Left forelimb (tissue), 1 donor: ENCODE results near the gene SH3YL1.

Experiments
- DNase-seq: peaks from one replicate; pipeline ENCODE4 v3.0.0-alpha.2; 2018; ENCODE audit warnings: low spot score

Gene SH3YL1

DNA sequence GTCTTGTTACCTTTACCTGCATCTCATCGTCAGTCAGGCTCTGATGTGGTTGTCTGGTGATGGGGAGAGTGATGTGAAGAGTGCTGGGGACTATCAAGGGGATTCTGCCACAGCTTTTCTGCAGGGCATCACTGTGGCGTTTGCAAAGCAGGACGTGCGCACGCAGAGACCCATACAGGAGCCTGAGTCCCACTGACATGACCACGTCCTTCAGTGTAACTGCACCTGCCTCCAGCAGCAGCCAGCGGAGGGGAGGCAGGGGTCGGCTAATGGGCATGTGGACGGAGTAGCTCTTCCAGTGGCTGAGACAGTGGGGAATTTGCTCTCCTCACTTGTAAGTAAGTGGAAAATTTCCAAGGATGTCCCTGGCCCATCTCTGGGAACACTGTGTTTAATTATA lies 17.5 kb upstream of the SH3YL1 start:
- DNase-seq, result no peak

DNA sequence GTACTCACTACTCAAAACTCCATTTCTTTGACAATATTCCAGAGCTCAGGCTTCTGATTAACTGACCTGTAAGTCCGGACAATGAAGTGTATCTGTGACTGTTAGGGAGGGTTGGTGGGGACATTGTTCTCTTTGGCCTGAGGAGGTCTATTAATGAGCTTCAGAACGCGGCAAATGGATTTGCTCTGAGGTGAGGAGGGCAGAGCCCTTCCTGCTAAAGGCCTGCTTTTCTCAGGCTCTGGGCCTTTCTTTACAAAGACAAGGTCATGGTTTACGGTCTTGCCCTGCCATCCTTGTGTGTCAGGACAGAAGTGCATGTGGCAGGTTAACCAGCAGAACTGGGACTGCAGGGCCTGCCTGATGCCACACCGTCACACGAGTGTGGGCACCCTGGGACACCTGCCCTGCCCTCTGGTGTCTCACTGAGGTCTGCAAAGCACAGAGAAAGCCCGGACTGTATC lies 16.8 kb upstream of the SH3YL1 start:
- DNase-seq, result no peak

DNA sequence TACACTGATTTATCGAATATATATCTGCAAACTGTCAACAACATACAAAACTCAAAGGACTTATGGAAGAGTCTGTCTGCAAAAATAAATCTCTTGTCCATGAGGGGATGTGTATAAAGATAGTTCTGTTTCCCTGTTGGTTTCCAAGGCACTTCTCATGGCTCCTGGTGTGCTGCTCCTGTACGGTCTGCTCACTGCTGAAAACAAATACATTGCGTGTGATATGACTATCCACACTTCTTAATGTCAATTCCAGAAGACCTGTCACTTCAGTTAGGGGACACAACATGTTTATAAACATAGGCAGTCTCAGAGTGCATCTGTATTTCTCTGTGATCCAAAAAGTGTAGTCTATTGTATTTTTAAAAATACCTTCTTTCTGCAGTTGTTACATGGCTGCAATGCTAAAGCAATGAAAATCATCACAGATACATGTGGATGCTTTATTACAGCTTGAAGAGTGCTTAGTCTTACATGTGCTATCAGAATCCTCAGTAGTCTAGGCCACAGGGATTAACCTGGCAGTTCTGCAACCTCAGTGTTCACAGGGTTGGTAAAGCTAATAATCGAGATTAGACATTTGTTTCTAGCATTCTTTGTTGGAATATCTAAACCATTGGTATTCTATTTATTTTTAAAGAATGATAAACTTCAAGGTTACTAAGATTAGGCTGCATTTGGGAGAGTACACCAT lies 16.3 kb upstream of the SH3YL1 start:
- DNase-seq, result no peak

DNA sequence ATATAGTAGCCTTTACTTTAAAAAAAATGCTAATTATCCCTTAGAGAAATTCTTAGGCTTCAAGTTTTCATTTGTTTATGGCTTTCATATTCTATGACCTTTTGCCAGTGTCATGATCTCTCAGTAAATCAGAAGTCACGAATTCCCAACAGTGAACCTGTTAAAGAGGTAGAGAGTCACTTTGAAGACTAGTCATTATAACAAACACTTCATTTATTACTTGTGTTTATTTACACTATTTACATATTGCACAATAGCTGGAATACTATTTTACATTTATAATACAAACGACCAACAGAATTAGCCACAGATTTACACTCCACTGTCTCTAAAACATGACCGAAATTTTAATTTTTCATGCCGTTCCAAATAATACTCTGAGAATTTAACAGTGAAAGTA lies 15.5 kb upstream of the SH3YL1 start:
- no peak for DNase-seq

DNA sequence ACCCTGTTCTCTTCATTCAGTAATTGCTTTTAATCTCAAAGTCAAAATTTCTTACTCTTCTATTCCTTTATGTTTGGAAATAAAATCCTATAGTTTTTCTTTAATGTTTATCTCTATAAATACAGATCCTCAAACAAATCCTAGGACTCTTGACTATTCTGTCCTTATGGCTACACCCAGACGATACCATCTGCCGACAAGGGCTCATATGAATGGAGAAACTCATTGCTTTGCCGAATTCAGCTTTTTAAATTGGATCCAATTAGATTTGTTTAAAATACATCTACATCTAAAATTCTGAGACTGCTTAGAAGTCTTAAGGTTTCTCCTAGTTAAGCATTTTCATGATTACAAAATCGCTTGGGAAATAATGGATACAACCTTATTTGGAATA lies 15.1 kb upstream of the SH3YL1 start:
- no peak for DNase-seq

DNA sequence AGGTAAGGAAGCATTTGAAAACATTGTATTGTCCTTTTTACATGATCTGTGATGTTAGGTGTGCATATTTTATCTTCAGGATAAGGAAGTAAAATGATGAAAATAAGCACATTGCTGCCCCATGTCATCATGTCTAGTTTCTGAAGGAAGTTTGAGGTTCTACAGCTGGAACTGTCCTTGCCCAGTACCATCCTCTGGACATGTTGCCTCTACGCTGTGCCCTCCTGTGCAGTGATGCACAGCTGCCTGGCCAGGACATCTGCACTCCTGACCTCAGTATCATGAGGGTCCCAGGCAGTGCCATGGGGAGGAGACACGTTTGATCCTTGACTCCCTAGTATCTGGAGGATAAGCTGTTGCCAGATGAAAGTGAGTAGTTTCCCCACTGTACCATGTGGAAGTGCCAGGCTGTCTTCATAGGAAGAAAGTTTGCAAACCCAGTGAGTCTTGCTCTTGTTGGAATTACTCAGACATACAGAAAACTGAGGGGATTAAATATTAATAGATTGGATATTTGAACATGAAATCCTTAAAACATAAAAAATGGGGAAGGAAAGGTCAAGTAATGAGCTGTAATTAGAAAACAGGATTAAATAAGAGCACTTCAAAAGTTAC lies 14.6 kb upstream of the SH3YL1 start:
- no peak for DNase-seq

DNA sequence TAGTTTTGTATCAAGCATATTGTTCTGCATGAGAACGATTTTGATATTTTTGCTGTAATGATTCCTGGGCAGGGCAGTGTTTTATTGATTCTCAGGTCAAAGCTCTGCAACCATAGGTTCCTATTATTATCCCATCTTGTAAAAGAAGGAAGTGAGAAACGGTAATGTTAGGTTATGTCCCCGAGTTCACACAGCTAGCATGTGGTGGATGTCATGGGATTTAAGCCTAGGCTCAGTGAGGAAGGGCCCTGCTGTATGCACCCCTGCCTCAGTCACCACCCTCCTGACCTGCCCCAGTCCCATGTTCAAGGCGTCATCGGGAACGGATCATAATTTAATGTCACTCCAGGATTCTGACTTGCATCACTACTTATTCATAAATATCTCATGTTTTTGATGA lies 11.6 kb upstream of the SH3YL1 start:
- DNase-seq, result no peak

DNA sequence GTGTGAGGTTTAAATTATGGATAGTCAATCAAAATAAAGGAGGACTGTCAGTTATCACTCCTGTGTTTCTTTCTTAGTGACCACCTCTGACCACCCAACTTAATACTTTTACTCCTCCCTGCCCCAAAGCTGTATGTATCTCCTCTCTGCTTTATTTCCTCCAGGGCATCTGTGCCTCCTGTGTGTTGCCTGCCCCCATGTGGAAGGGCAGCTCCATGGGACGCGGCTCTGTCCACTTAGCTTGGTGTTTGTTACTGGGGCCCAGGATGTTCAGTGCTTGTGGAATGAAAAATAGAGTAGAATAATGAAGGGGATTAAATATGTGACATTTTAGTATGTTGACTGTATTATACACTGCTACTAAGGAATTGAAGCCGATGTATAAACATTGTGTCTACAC lies 10.7 kb upstream of the SH3YL1 start:
- DNase-seq, result no peak

DNA sequence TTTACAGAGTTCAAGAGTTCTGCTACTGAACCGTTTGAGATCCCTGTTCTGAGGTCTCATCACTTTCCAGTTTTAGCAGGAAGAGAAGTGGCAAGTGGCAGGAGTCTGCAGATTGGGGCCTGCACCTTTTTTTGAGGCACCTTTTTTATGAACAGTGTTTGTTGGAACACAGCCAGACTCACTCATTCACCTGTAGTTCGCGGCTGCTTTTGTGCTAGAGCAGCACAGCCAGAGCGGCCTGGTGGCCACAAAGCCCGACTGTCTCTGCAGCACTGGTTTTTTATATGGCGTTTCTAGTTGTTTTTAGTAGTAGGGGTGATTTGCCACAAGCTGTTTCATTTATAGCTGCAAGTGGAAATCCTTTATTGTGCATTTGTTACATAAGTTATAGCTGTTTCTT lies 9.5 kb upstream of the SH3YL1 start:
- no peak for DNase-seq

DNA sequence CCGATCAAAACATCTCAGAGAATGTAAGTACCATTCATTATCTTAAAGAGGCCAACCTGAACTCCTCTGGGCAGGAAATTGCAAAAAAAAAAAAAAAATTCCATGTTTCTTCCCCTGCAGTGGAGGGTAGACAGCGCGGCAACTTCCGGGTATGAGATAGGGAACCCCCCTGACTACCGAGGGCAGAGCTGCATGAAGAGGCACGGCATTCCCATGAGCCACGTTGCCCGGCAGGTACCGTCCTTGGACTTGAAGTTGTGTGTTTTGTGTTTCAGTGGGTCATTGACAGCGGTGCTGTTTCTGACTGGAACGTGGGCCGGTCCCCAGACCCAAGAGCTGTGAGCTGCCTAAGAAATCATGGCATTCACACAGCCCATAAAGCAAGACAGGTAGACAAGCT lies 8.1 kb upstream of the SH3YL1 start:
- no peak for DNase-seq

DNA sequence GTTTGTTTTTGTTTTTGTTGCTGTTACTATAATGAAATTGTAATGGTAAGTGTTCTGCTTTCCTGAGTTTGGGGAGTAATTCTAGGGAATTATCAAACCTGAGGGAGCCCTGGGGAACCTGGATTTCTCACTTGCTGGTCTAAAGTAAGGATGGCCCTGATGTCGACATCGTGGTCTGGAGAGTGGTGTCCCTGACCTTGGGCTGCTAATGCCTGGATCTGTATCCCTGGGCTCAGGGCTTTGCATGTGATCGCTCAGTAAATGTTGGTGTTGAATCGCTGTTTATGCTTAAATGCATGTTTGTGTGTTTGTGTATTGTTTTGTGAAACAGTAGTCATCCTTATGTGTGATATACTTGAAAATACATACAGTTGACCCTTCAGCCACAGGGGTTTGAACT lies 7.0 kb upstream of the SH3YL1 start:
- DNase-seq, result no peak

DNA sequence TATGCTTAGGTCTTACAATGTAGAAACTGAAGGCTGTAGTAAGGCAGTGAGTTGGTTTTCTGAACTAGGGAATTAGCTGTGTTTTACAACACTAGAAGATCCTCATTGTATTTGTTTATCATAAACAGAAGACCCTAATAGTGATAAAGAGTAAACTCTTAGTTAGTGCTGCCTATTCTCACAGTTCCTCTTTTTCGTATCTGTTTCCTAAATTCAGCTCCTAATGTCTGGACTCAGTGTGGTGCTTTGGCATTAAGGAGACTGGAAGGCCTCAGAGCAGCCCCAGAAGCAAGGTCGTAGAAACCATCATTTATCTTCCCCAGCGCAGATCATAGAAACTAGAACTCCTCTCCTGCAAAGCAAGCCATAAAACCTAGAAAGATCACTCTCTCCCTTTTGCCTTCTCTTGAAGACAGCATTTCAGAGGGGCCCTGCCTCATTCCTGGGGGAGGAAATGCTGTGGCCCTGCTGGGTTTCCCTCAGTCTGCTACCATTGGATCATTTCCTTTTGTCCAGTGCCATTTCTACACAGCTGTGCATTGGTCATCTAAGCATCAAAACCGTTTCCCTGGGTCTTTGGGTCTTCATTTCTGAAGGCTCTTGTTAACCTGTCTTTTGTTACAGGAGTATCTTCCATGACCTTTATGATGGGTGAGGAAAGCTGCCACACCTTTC lies 5.7 kb upstream of the SH3YL1 start:
- DNase-seq, result no peak

DNA sequence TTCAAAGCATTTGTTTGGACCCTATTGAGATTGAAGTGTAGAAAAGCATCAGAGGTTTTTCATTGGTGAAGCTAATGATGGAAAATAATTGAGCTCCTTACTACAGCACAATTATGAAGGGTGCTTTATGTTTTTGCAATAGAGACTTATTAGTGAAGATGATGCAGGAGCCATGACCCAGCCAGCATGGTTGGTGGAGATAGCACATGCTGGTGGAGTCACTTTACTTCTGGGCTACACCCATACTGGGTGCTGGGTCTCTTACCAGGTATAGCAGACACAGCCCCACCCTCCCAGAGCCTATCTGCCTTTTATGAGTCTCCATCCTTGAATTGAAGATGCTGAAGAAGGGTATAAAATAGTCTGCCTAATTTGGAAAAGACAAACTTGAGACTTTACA lies 4.5 kb upstream of the SH3YL1 start:
- no peak for DNase-seq

DNA sequence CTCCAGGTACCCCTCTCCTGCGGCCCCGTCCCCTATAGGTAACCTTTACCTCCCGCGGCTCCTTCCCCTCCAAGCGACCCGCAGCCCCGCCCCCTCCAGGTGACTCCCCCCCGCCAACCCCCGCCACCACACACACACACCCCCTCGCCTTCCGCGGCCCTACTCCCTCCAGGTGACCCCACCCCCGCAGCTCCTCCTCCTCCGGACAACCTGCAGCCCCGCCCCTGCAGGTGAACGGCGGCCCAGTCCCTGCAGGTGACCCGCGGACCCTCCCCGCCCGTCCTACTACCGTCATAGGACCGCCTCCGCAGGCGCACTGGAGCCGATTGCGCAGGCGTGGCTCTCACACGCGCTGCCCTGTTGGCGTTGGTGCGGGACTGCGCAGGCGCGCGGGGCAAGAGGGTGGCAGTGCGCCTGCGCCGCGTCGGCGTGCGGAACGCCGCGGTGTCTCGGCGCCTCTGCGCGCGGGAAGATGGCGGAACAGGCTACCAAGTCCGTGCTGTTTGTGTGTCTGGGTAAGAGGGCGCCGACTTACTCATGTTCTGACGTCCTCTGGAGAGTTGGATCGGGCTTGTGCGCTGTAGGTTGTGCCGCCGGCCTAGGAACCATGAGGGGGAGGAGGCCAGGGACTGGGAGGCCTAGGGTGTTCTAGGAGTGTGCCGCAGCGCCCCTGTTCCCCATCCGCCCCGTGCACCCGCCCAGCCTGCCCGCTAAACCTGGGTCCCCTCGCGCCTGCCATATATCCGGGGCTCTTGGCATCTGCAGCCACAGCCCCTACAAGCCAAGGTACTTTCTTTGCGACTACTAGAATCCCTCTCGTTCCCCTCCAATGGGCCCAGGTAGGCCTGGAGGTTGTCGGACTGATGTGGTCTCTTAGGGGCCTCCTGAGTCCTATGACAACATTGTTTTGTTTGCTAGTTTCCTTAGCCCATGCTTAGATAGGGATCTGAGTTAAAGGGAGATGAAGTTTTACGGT lies 949 bp upstream of the SH3YL1 start, which contains the start of gene ACP1:
Gene ACP1, plus strand, starts transcription at position 455 of the 976 bp plus-strand sequence. Its CDS starts 18 bp downstream, at position 473.
- peak; percentile 94 for DNase-seq

DNA sequence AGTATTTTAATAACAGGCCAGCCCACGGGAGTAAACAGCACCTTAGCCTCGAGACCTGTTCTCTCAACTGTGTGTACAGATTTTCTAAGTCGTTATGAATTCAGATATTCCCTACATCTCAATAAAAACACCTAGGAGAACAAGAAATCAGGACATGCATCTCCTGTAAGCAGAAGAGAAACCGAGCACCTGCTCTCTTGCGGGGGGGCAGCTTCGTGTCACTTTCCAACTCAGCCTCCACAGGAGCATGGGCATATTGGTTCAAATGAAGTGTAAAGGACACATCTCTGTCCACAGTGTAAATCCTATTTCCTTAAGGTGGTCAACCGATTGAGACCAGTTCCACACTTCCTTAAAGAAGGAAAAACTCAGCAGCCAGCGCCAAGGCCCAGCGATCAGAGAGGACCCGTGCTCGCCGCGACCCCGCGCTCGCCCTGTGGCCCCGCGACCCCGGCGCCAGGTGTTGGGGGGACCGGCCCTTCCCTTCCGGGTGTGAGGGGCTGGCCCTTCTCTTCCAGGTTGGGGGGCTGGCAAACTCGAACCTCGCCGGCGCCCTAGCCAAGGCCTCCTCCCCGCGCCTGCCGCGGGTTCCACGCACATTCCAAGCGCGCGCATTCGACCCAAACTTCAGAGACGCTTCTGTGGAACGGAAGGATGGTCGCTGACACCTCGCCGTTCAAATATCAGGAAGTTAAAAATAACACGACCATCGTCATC lies 652 bp downstream of the SH3YL1 start:
- no peak for DNase-seq

DNA sequence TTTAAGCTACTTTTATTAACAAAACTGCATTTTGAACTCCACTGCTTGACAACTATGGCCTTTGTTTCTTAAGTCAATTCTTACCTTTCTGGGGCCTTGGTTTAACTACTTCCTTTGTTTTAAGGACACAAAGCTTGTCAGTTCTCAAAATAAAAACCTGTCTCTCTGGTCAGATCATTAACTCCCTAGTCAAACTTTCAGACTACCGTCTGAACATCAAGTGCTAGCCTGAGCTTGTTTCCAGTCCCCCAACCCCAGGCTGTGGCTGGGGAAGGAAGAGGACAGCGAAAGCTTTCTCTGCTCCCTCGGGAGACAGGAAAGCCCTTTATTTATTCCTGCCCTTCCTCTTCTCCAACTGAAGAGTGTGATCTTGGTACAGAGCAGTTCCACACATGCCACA lies 1.7 kb downstream of the SH3YL1 start:
- no peak for DNase-seq

DNA sequence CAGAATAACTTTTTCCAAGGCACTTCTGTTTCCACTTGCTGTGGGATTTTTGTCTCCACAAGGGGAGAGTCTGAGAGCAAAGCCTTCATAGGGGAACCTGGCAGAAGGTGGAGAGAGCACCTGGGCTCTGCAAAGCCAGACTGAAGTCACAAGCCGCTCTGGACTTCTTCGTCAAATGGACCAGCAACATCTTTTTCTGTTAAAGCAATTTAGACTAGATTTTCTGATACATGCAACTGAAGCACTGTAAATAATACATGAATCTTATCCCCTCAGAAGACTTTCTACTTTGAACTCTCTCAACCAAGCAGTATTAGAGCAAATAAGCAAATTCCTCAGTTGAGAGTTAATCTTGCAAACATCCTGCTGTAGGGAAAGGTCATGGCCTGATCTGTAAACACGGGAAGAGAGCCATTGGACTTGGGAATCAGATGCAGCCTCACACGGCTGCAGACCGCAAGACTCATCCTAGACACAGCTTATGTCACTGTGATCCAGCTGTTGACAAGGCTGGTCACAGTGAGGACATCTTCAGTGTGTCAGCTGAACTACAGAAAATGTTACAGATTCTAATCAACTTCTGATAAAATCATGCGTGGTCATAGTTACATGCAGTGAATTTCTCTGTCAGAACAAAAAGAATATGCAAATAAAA lies 3.2 kb downstream of the SH3YL1 start:
- no peak for DNase-seq

DNA sequence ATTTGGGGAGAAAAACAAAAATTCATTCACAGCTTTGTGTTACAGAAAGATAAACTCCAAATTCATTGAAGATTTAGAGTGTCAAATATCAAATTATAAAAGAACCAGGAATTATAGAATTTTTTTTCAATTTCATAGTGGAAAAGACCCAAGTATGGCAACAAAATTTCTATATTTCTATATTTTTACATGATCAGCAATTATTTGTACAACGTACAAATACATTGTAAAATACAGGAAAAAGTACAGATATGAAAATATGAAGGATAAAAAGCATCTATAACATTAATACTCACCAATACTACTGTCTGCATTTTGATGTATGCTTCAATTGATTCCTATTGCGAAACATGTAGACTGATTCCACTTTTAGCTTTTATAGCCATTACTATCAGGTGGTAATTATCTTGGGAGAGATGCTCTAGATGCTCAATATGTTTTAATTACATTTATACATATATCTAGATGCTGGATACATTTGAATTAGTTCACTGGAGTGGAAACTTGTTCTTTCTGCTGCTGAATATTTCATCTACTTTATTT lies 4.0 kb downstream of the SH3YL1 start:
- no peak for DNase-seq

DNA sequence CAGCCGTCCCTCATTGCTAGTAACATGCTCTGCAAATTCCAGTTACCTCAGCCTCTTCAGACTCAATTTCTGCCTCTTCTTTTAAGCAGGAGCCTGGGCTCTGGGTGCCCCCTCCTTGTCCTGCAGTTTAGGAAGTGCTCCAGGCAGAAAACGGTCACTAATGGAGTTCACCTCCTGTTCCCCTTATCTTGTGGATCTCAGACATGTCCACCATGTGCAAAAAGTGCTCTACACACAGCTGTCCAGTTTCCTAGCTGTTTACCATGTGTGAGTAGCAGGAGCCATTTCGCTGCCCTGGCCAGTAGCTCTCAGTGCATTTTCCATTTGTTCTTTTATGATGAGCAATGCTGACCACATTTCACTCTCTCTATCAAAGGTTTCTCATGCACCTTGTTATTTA lies 4.9 kb downstream of the SH3YL1 start:
- DNase-seq, result no peak

DNA sequence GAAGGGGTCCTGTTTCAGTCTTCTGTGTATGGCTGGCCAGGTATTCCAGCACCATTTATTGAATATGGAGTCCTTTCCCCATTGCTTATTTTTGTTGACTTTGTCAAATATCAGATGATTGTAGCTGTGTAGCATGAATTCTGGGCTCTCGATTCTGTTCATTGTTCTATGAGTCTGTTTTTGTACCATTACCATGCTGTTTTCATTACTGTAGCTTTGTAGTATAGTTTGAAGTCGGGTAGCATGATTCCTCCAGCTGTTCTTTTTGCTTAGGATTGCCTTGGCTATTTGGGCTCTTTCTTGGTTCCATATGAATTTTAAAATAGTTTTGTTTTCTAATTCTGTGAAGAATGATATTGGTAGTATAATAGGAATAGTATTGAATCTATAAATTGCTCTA lies 6.0 kb downstream of the SH3YL1 start:
- DNase-seq, result no peak

DNA sequence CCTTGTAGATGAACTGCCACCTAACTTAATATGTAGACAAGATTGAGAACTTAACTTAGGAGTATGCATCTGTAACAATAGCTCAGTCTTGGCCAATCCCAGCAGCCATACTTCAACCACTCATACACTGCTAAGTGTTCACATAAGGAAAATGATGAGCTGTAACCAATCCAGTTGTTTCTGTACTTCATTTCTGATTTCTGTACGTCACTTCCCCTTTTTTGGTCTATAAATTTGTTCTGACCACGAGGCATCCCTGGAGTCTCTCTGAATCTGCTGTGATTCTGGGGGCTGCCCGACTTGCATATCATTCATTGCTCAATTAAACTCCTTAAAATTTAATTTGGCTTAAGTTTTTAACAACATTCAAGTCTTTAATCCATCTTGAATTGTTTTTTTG lies 6.4 kb downstream of the SH3YL1 start:
- no peak for DNase-seq
